Natural killer cell (primary cell): ENCODE measurements around the gene KIAA1671. TPM values are rescaled to one million over a fixed set of nuclear protein-coding genes. Genes with fewer than 3 reads are reported as not detected.

Experiments used
- ATAC-seq, 3 donors: fragments of 150-1000 bp in 2 of 3; fragments of 200-7000 bp in 1 of 3; cut with Tn5 transposase; 1 replicate in 1 of 3; 2 replicates in 2 of 3; pipeline ENCODE4 v1.10.0; 2021; ENCODE audit warnings: mild to moderate bottlenecking in 2 of 3, moderate library complexity in 2 of 3
- DNase-seq, 2 donors: peaks; one replicate each; pipeline versions ENCODE4 v3.0.0 to v3.0.0-alpha.2; 2013 to 2021; ENCODE audit warnings: mixed read lengths in 1 of 2
- H3K27ac ChIP-seq: one replicate; pipeline ENCODE4 v1.5.1; 2013; ENCODE audit warnings: mild to moderate bottlenecking, low read length
- H3K27me3 ChIP-seq: one replicate; pipeline ENCODE4 v1.6.1; 2013; ENCODE audit warnings: low read length; ENCODE audit not compliant: control insufficient read depth, insufficient read depth
- H3K36me3 ChIP-seq: one replicate; pipeline ENCODE4 v1.6.1; 2013; ENCODE audit warnings: low read length; ENCODE audit not compliant: control insufficient read depth, insufficient read depth
- H3K4me1 ChIP-seq: one replicate; pipeline ENCODE4 v1.6.1; 2013; ENCODE audit warnings: low read length; ENCODE audit not compliant: control insufficient read depth, insufficient read depth
- H3K4me3 ChIP-seq: one replicate; pipeline ENCODE4 v1.5.1; 2013; ENCODE audit warnings: low read length
- H3K9me3 ChIP-seq: one replicate; pipeline ENCODE4 v1.6.1; 2013; ENCODE audit warnings: low read length; ENCODE audit not compliant: control insufficient read depth, insufficient read depth
- H3K27ac Mint-ChIP-seq, 2 donors: one replicate each; pipeline ENCODE4 v1.8.0; 2022; ENCODE audit warnings: mild to moderate bottlenecking in 2 of 2, mixed read lengths in 2 of 2, moderate library complexity in 1 of 2
- H3K27me3 Mint-ChIP-seq, 2 donors: one replicate each; pipeline ENCODE4 v1.8.0; 2022; ENCODE audit warnings: low read depth in 2 of 2, mixed read lengths in 2 of 2
- H3K36me3 Mint-ChIP-seq: one replicate; pipeline ENCODE4 v1.8.0; 2022; ENCODE audit warnings: mixed read lengths
- H3K4me1 Mint-ChIP-seq, 2 donors: one replicate each; pipeline ENCODE4 v1.8.0; 2022; ENCODE audit warnings: mixed read lengths in 2 of 2
- H3K4me3 Mint-ChIP-seq: one replicate; pipeline ENCODE4 v1.8.0; 2022; ENCODE audit warnings: mild to moderate bottlenecking, moderate library complexity, mixed read lengths
- H3K9me3 Mint-ChIP-seq, 2 donors: one replicate each; pipeline ENCODE4 v1.8.0; 2022; ENCODE audit warnings: mixed read lengths in 2 of 2
- WGBS: methylation state at CpG from one replicate; pipeline ENCODE4 v1.1.7; 2013; ENCODE audit warnings: missing lambda C conversion rate; ENCODE audit not compliant: insufficient coverage; 5-methylcytosine and 5-hydroxymethylcytosine counted together
- intact Hi-C: fragments of 100-400 bp; cut with micrococcal nuclease; formaldehyde crosslinking; loops from one replicate; pipeline ENCODE4 v1.14.2; 2022
- total RNA-seq, 4 donors: library from RNA; stranded (reverse); fragments of 120-200 nt in 1 of 4; gene quantifications; one replicate each; pipeline versions ENCODE4 v1.2.3 to v1.2.4, GENCODE V29; 2013 to 2022
- TF ChIP-seq, protein P1 (sequence below): fragments of 200-600 bp; IDR thresholded peaks from one replicate; pipeline ENCODE4 v1.8.0; 2022; ENCODE audit warnings: antibody characterized with exemption

KIAA1671 gene
- total RNA-seq, 3 donors from 2014 or later (not counting 1 experiment from before 2014, with no cell fraction given) = 3.6 to 24.0 (median 7.3) TPM

DNA sequence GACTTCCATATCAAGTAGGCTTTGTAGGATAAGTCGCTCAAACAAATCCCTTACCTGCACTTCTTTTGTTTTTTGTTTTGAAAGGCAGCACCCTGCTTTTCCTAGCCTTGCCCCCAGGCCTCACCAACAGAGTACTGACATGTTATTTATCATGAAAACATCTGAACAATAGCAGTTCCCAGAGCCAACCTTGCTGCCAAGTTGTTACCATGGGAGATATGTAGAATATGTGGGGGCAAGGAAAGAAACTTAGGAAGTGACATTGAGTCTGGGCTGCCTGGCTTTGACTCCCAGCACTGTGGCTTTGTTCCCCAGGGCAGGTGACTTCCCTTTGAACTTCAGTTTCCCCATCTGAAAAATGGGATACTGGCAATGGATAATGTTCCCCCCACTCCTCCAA, 193.8 kb downstream of the KIAA1671 start:
- Mint-ChIP-seq H3K27ac (no peak overlapping the region), H3K4me3 (no peak overlapping the region), H3K9me3 (no peaks in the 10 kb centered on the region), H3K4me1 (no peaks in the 10 kb centered on the region), H3K27me3 (no peaks in the 10 kb centered on the region), H3K36me3 (no peaks in the 10 kb centered on the region)
- Histone ChIP-seq H3K27ac (no peak overlapping the region), H3K36me3 (no peaks in the 10 kb centered on the region), H3K4me3 (no peak overlapping the region), H3K27me3 (no peaks in the 10 kb centered on the region), H3K9me3 (no peaks in the 10 kb centered on the region), H3K4me1 (no peaks in the 10 kb centered on the region)
- intact Hi-C loops = no loop called here
- ATAC-seq = no peak
- DNase-seq = no peak
- TF ChIP-seq, protein P1, sequence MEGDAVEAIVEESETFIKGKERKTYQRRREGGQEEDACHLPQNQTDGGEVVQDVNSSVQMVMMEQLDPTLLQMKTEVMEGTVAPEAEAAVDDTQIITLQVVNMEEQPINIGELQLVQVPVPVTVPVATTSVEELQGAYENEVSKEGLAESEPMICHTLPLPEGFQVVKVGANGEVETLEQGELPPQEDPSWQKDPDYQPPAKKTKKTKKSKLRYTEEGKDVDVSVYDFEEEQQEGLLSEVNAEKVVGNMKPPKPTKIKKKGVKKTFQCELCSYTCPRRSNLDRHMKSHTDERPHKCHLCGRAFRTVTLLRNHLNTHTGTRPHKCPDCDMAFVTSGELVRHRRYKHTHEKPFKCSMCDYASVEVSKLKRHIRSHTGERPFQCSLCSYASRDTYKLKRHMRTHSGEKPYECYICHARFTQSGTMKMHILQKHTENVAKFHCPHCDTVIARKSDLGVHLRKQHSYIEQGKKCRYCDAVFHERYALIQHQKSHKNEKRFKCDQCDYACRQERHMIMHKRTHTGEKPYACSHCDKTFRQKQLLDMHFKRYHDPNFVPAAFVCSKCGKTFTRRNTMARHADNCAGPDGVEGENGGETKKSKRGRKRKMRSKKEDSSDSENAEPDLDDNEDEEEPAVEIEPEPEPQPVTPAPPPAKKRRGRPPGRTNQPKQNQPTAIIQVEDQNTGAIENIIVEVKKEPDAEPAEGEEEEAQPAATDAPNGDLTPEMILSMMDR = no peak
- WGBS = 91% methylated on average over 1 of the region's 1 CpG

DNA sequence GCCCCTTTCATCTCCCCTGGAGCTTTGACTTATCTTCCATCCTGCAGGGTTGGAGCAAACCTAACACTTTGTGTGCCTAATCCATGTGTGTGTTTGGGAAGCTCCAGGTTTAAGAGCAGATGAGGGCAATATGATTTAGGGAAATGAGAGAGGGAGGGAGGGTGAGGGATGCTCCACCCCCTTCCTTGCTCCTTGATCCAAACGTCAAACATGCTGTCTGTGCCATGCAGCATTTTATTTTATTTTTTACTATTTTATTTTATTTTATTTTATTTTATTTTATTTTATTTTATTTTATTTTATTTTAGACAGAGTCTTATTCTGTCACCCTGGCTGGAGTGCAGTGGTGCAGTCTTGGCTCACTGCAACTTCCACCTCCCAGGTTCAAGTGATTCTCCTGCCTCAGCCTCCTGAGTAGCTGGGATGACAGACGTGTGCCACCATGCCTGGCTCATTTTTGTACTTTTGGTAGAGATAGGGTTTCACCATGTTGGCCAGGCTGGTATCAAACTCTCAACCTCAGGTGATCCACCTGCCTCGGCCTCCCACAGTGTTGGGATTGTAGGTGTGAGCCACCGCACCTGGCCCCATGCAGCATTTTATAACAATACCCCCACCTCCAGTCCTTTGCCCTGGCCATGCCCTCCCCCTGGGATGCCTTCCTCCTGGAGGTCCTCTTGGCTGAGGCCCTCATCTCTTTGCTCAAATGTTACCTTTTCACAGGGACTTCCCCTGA, 194.6 kb downstream of the KIAA1671 start:
- Histone ChIP-seq H3K4me3 (no peak overlapping the region), H3K27ac (no peak overlapping the region), H3K9me3 (no peaks in the 10 kb centered on the region), H3K4me1 (no peaks in the 10 kb centered on the region), H3K36me3 (no peaks in the 10 kb centered on the region), H3K27me3 (no peaks in the 10 kb centered on the region)
- ATAC-seq (no peak), DNase-seq (no peak)
- Mint-ChIP-seq H3K9me3 (no peaks in the 10 kb centered on the region), H3K27ac (no peak overlapping the region), H3K27me3 (no peaks in the 10 kb centered on the region), H3K36me3 (no peaks in the 10 kb centered on the region), H3K4me1 (no peaks in the 10 kb centered on the region), H3K4me3 (no peak overlapping the region)
- intact Hi-C loops = no loop called here
- TF ChIP-seq, protein P1 = no peak
- WGBS = 62% methylated on average over 4 of the region's 4 CpGs

DNA sequence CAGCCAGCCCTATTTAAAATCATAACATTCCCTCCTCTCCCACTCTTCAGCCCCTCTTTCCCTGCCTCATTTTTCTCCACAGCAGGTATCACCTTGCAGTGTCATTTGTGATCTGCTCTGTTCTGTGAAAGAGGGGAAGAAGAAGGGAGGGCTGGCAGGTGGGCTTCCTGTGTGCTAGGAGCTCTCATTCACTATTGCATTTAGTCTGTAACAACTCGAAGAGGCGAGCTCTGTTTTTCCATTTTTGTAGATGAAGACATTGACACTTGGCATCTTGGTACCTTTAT, 195.1 kb downstream of the KIAA1671 start:
- 90% methylated on average over 2 of the region's 2 CpGs for WGBS
- Histone ChIP-seq H3K36me3 (no peaks in the 10 kb centered on the region), H3K4me1 (no peaks in the 10 kb centered on the region), H3K4me3 (no peak overlapping the region), H3K27ac (no peak overlapping the region), H3K27me3 (no peaks in the 10 kb centered on the region), H3K9me3 (no peaks in the 10 kb centered on the region)
- H3K9me3 Mint-ChIP-seq = no peaks in the 10 kb centered on the region
- intact Hi-C loops = no loop called here
- DNase-seq = no peak
- TF ChIP-seq, protein P1 = no peak
- no peak for ATAC-seq
- H3K27me3 Mint-ChIP-seq = no peaks in the 10 kb centered on the region
- no peak overlapping the region for H3K27ac Mint-ChIP-seq
- no peaks in the 10 kb centered on the region for H3K36me3 Mint-ChIP-seq
- no peaks in the 10 kb centered on the region for H3K4me1 Mint-ChIP-seq
- H3K4me3 Mint-ChIP-seq = no peak overlapping the region

DNA sequence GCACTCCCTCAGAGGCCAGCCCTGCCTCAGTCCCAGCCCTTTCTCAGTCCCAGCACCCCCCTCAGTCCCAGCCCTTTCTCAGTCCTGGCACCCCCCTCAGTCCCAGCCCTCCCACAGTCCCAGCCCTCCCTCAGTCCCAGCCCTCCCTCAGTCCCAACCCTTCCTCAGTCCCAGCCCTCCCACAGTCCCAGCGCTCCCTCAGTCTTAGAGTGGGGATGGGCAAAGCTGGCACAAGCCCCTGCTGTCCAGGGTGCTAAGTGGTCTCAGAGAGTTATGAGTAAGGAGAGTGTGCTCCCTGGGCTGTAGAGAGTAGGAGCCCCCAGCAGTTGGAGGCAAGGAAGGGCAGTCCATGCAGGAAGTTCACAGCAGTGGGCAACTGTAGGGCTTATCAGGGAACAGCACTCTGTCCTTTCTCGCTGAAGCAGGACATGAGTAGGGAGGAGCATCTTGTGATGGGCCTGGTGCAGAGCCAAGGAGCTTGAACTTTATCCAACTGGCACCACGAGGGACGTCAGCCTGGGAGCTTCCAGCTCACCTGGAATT, 195.7 kb downstream of the KIAA1671 start:
- no peaks in the 10 kb centered on the region for H3K36me3 Mint-ChIP-seq
- H3K9me3 Mint-ChIP-seq = no peaks in the 10 kb centered on the region
- ATAC-seq = no peak
- intact Hi-C loops = no loop called here
- Histone ChIP-seq H3K27ac (no peak overlapping the region), H3K4me1 (no peaks in the 10 kb centered on the region), H3K36me3 (no peaks in the 10 kb centered on the region), H3K4me3 (no peak overlapping the region), H3K27me3 (no peaks in the 10 kb centered on the region), H3K9me3 (no peaks in the 10 kb centered on the region)
- no peaks in the 10 kb centered on the region for H3K4me1 Mint-ChIP-seq
- H3K27me3 Mint-ChIP-seq = no peaks in the 10 kb centered on the region
- 25% methylated on average over 3 of the region's 4 CpGs for WGBS
- TF ChIP-seq, protein P1 = no peak
- DNase-seq = no peak
- H3K27ac Mint-ChIP-seq = no peak overlapping the region
- no peak overlapping the region for H3K4me3 Mint-ChIP-seq
